ENCODE measurements around the gene CABLES1. TPM values are rescaled to one million over a fixed set of nuclear protein-coding genes. Genes with fewer than 3 reads are reported as not detected.

The CABLES1 gene
- total and polyA plus RNA-seq, 2 of the 4 experiments (the other 2 are of a cell fraction): 4.7 to 5.7 TPM

GRCh38 chr18:23269928-23270327, 134.6 kb downstream of the CABLES1 start:
- Histone ChIP-seq H3K23ac (ENCODE audit: low read depth, low read length) (no peak overlapping the region), H2BK120ac (ENCODE audit: low read depth, low read length) (no peak overlapping the region), H3K27ac (ENCODE audit: insufficient read depth, low read length) (no peak overlapping the region), H3K4ac (ENCODE audit: low read depth, low read length) (no peak overlapping the region), H2BK15ac (ENCODE audit: low read depth, low read length) (no peak overlapping the region), H4K5ac (ENCODE audit: low read depth, low read length) (no peak overlapping the region), H3K9ac (ENCODE audit: low read depth, low read length) (no peak overlapping the region), H2AK9ac (replicated peaks; ENCODE audit: low read depth, low read length, poor library complexity) (no peak overlapping the region), H4K8ac (ENCODE audit: low read depth in 2 of 2, low read length in 2 of 2) (no peak overlapping the region), H4K20me1 (ENCODE audit: insufficient read depth, low read length) (no peaks in the 10 kb centered on the region), H3K4me1 (ENCODE audit: control insufficient read depth, insufficient read depth, low read length) (peaks cover 2% of the 10 kb centered on the region), H3K14ac (replicated peaks; ENCODE audit: low read depth, low read length) (no peak overlapping the region), H3K79me1 (ENCODE audit: low read depth in 1 of 2, low read length in 2 of 2) (no peaks in the 10 kb centered on the region), H3K9me1 (ENCODE audit: insufficient read depth, low read length) (peaks cover 3% of the 10 kb centered on the region; the same call in 1 of the 2 replicates), H2BK5ac (ENCODE audit: low read depth, low read length, poor library complexity, severe bottlenecking) (no peak overlapping the region), H3K18ac (ENCODE audit: low read depth, low read length) (no peak overlapping the region), H3K4me2 (ENCODE audit: low read depth, low read length) (no peak overlapping the region), H3K56ac (ENCODE audit: extremely low read depth, insufficient read depth, low read length) (no peak overlapping the region), H2AFZ (replicated peaks; ENCODE audit: low read length, poor library complexity) (no peak overlapping the region), H3K36me3 (ENCODE audit: control insufficient read depth, insufficient read depth, low read length) (no peaks in the 10 kb centered on the region), H3K27me3 (ENCODE audit: control insufficient read depth, insufficient read depth, low read length) (no peaks in the 10 kb centered on the region), H2AK5ac (ENCODE audit: low read depth, low read length) (no peak overlapping the region), H3K4me3 (ENCODE audit: insufficient read depth, low read depth, low read length) (no peak overlapping the region), H3K9me3 (ENCODE audit: control insufficient read depth, insufficient read depth, low read length) (peaks cover 3% of the 10 kb centered on the region; the same call in 1 of the 2 replicates), H2BK20ac (ENCODE audit: low read depth, low read length) (no peak overlapping the region), H4K91ac (ENCODE audit: insufficient read depth, low read depth, low read length) (no peak overlapping the region)
- intact Hi-C loops (cut with micrococcal nuclease): loop anchor here (10.0 kb wide), 2 partner anchors 85 kb away; no protein-coding TSS in a partner anchor
- ChIA-PET CTCF (no interaction called here), POLR2A (ENCODE audit: unreplicated experiment) (no interaction called here)
- no TSS peak for BruUV-seq (replicated peaks)
- TF ChIP-seq CHD1 (IDR thresholded peaks at IDR 0.05; ENCODE audit: low read depth, low read length): no peak
- no peak for TF ChIP-seq RFX5 (IDR thresholded peaks at IDR 0.05; ENCODE audit: low read depth, low read length)
- no peak for TF ChIP-seq MXI1 (IDR thresholded peaks at IDR 0.05; ENCODE audit: borderline replicate concordance, low read depth, low read length)
- TF ChIP-seq RCOR1 (IDR thresholded peaks at IDR 0.05; ENCODE audit: insufficient replicate concordance, low read length): no peak
- TF ChIP-seq POLR2A (IDR thresholded peaks at IDR 0.05; ENCODE audit: low read depth, low read length): no peak
- TF ChIP-seq CEBPB (IDR thresholded peaks at IDR 0.05; ENCODE audit: low read depth, low read length): no peak
- no peak for TF ChIP-seq MAZ (IDR thresholded peaks at IDR 0.05; ENCODE audit: borderline replicate concordance, low read depth, low read length)
- TF ChIP-seq, protein P1, sequence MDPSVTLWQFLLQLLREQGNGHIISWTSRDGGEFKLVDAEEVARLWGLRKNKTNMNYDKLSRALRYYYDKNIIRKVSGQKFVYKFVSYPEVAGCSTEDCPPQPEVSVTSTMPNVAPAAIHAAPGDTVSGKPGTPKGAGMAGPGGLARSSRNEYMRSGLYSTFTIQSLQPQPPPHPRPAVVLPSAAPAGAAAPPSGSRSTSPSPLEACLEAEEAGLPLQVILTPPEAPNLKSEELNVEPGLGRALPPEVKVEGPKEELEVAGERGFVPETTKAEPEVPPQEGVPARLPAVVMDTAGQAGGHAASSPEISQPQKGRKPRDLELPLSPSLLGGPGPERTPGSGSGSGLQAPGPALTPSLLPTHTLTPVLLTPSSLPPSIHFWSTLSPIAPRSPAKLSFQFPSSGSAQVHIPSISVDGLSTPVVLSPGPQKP (IDR thresholded peaks at IDR 0.05; ENCODE audit: borderline replicate concordance, low read depth, low read length): no peak
- TF ChIP-seq NFE2L2 (IDR thresholded peaks at IDR 0.05; ENCODE audit: low read depth, low read length): no peak
- TF ChIP-seq, protein P2, sequence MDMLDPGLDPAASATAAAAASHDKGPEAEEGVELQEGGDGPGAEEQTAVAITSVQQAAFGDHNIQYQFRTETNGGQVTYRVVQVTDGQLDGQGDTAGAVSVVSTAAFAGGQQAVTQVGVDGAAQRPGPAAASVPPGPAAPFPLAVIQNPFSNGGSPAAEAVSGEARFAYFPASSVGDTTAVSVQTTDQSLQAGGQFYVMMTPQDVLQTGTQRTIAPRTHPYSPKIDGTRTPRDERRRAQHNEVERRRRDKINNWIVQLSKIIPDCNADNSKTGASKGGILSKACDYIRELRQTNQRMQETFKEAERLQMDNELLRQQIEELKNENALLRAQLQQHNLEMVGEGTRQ (IDR thresholded peaks at IDR 0.05; ENCODE audit: low read depth, low read length): no peak
- no peak for TF ChIP-seq MAFK (IDR thresholded peaks at IDR 0.05; ENCODE audit: low read depth, low read length)
- TF ChIP-seq RAD21 (IDR thresholded peaks at IDR 0.05; ENCODE audit: low read length): no peak
- no peak for TF ChIP-seq BHLHE40 (IDR thresholded peaks at IDR 0.05; ENCODE audit: low read depth, low read length)
- TF ChIP-seq FOS (IDR thresholded peaks at IDR 0.05; ENCODE audit: low read depth, low read length): no peak
- TF ChIP-seq, protein P3, sequence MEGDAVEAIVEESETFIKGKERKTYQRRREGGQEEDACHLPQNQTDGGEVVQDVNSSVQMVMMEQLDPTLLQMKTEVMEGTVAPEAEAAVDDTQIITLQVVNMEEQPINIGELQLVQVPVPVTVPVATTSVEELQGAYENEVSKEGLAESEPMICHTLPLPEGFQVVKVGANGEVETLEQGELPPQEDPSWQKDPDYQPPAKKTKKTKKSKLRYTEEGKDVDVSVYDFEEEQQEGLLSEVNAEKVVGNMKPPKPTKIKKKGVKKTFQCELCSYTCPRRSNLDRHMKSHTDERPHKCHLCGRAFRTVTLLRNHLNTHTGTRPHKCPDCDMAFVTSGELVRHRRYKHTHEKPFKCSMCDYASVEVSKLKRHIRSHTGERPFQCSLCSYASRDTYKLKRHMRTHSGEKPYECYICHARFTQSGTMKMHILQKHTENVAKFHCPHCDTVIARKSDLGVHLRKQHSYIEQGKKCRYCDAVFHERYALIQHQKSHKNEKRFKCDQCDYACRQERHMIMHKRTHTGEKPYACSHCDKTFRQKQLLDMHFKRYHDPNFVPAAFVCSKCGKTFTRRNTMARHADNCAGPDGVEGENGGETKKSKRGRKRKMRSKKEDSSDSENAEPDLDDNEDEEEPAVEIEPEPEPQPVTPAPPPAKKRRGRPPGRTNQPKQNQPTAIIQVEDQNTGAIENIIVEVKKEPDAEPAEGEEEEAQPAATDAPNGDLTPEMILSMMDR (conservative IDR thresholded peaks at IDR 0.05; ENCODE audit: low read depth, low read length): no peak
- TF ChIP-seq SMC3 (IDR thresholded peaks at IDR 0.05; ENCODE audit: low read depth, low read length): no peak
- in situ Hi-C loops (cut with MboI; ENCODE audit: low sequenced_read_pairs): no loop called here
- ATAC-seq (ENCODE audit: low read depth) (no peak), DNase-seq (no peak)
- dilution Hi-C loops (cut with HindIII; ENCODE audit: low sequenced_read_pairs, unreplicated experiment): no loop called here
- WGBS, 2 experiments (ENCODE audit: extremely low coverage in 2 of 2, insufficient read length in 1 of 2): no CpG with 5 or more reads among the region's 2 CpGs
